NT2/D1 (cell line): ENCODE measurements around the gene KRTAP10-4.
"Not testable (repeated sequence)": the region's sequence is repeated elsewhere in the genome, so short reads cannot be mapped to it uniquely, and the experiment has no call there.

Experiments
- SUZ12 ChIP-seq: IDR thresholded peaks from 2 replicates; pipeline ENCODE4 v1.6.1; 2011; ENCODE audit not compliant: insufficient read length, insufficient read depth; ENCODE audit errors: extremely low read depth
- YY1 ChIP-seq: IDR thresholded peaks from 2 replicates; pipeline ENCODE4 v1.6.1; 2011; ENCODE audit not compliant: insufficient read length, insufficient read depth

GRCh38 chr21:44601091-44601490 is 27.6 kb downstream of the KRTAP10-4 start:
- TF ChIP-seq YY1, SUZ12: not testable (repeated sequence)
